ENCODE results near the gene ZBTB37. TPM values are rescaled to one million over a fixed set of nuclear protein-coding genes. Genes with fewer than 3 reads are reported as not detected.

The ZBTB37 gene
- total RNA-seq, 1 donor from 2014 or later = 7.9 TPM

GRCh38 chr1:173863224-173864161, 4.7 kb upstream of the ZBTB37 start:
- DNase-seq (ENCODE audit: low read depth) = no peak
- Histone ChIP-seq H3K36me3 (ENCODE audit: control insufficient read depth, insufficient read depth, low read length) (peaks cover 3% of the 10 kb centered on the region), H3K4me3 (ENCODE audit: low read depth, low read length) (no peak overlapping the region), H3K27me3 (ENCODE audit: control insufficient read depth, insufficient read depth, low read length) (no peaks in the 10 kb centered on the region)
- TF ChIP-seq CTCF (IDR thresholded peaks at IDR 0.05; ENCODE audit: insufficient read depth, low read length, poor library complexity, severe bottlenecking) = no peak

- peaks cover 3% of the 10 kb centered on the region for H3K36me3 ChIP-seq (ENCODE audit: control insufficient read depth, insufficient read depth, low read length)
- TF ChIP-seq CTCF (IDR thresholded peaks at IDR 0.05; ENCODE audit: insufficient read depth, low read length, poor library complexity, severe bottlenecking) = no peak
- peak overlapping the region; percentile 23 for H3K4me3 ChIP-seq (ENCODE audit: low read depth, low read length)
- DNase-seq (ENCODE audit: low read depth) = no peak
- H3K27me3 ChIP-seq (ENCODE audit: control insufficient read depth, insufficient read depth, low read length) = no peaks in the 10 kb centered on the region
Observed at GRCh38 chr1:173864179-173864867, 3.9 kb upstream of the ZBTB37 start.

GRCh38 chr1:173865468-173866164, 2.6 kb upstream of the ZBTB37 start:
- TF ChIP-seq CTCF (IDR thresholded peaks at IDR 0.05; ENCODE audit: insufficient read depth, low read length, poor library complexity, severe bottlenecking) = no peak
- no peaks in the 10 kb centered on the region for H3K27me3 ChIP-seq (ENCODE audit: control insufficient read depth, insufficient read depth, low read length)
- no peak for DNase-seq (ENCODE audit: low read depth)
- H3K4me3 ChIP-seq (ENCODE audit: low read depth, low read length) = peak overlapping the region; percentile 75
- peaks cover 3% of the 10 kb centered on the region for H3K36me3 ChIP-seq (ENCODE audit: control insufficient read depth, insufficient read depth, low read length)

GRCh38 chr1:173866413-173867115, 1.6 kb upstream of the ZBTB37 start:
- no peak for DNase-seq (ENCODE audit: low read depth)

More at GRCh38 chr1:173866413-173867115, 1.6 kb upstream of the ZBTB37 start:
- no peak for TF ChIP-seq CTCF (IDR thresholded peaks at IDR 0.05; ENCODE audit: insufficient read depth, low read length, poor library complexity, severe bottlenecking)
- Histone ChIP-seq H3K4me3 (ENCODE audit: low read depth, low read length) (peak overlapping the region; percentile 75), H3K36me3 (ENCODE audit: control insufficient read depth, insufficient read depth, low read length) (peaks cover 6% of the 10 kb centered on the region), H3K27me3 (ENCODE audit: control insufficient read depth, insufficient read depth, low read length) (no peaks in the 10 kb centered on the region)

Measured in kidney epithelial cell (primary cell).